ENCODE results near the gene DSTYK.

DNA sequence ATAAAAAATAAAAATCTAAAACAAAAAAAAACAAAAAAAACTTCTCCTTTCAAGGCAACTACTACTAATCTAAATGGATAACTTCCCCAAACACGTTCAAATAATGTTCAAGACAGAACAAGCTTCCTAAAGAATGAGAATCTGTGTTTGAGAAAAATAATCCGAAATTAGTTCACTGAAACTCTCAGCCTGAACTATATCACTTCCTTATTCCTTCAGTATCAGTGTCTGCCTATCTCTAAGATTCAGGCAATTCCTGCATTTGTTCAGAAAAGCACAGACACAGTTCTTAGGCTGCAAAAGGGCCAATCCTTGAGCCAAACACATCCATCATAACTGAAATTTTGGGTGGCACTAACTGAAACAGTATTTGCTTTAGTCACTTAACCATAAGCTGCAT, 22.4 kb downstream of the DSTYK start:
- TF ChIP-seq, protein P1, sequence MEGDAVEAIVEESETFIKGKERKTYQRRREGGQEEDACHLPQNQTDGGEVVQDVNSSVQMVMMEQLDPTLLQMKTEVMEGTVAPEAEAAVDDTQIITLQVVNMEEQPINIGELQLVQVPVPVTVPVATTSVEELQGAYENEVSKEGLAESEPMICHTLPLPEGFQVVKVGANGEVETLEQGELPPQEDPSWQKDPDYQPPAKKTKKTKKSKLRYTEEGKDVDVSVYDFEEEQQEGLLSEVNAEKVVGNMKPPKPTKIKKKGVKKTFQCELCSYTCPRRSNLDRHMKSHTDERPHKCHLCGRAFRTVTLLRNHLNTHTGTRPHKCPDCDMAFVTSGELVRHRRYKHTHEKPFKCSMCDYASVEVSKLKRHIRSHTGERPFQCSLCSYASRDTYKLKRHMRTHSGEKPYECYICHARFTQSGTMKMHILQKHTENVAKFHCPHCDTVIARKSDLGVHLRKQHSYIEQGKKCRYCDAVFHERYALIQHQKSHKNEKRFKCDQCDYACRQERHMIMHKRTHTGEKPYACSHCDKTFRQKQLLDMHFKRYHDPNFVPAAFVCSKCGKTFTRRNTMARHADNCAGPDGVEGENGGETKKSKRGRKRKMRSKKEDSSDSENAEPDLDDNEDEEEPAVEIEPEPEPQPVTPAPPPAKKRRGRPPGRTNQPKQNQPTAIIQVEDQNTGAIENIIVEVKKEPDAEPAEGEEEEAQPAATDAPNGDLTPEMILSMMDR (IDR thresholded peaks at IDR 0.05) = no peak
- TF ChIP-seq POLR2A (IDR thresholded peaks at IDR 0.05) (no peak), POLR2AphosphoS5 (IDR thresholded peaks at IDR 0.05) (no peak)
